Adrenal gland (tissue), 5 donors: ENCODE measurements around the gene SCN8A.

Experiments used
- CTCF ChIP-seq, 6 experiments: fragments of 450-650 bp in 4 of 6; fragments of 200-600 bp in 2 of 6; sonication (generic) in 1 of 6; IDR thresholded peaks; 1 replicate in 5 of 6; 2 replicates in 1 of 6; pipeline versions ENCODE4 v1.5.1 to v1.8.0; 2016 to 2021; ENCODE audit warnings: antibody characterized with exemption in 6 of 6, mild to moderate bottlenecking in 2 of 6, moderate library complexity in 1 of 6
- POLR2A ChIP-seq, 2 donors: fragments of 450-650 bp; IDR thresholded peaks; one replicate each; pipeline ENCODE4 v1.6.1; 2017; ENCODE audit warnings: antibody characterized with exemption in 2 of 2, mild to moderate bottlenecking in 2 of 2, moderate library complexity in 1 of 2
- donor health status: DM: no; HTN: no; CAD: no.

GRCh38 chr12:51722431-51722830, 131.4 kb downstream of the SCN8A start:
- TF ChIP-seq POLR2A (IDR thresholded peaks at IDR 0.05) (no peak), CTCF (IDR thresholded peaks at IDR 0.05) (no peak)
